NCI-H510A treated with DMSO at 0.1 percent for 48 hours (cell line): ENCODE measurements around the gene DVL1.

Source experiments
- DNase-seq: peaks from one replicate; lab custom pipeline; 2025; lab: John Stamatoyannopoulos, UW

The DVL1 gene

DNA sequence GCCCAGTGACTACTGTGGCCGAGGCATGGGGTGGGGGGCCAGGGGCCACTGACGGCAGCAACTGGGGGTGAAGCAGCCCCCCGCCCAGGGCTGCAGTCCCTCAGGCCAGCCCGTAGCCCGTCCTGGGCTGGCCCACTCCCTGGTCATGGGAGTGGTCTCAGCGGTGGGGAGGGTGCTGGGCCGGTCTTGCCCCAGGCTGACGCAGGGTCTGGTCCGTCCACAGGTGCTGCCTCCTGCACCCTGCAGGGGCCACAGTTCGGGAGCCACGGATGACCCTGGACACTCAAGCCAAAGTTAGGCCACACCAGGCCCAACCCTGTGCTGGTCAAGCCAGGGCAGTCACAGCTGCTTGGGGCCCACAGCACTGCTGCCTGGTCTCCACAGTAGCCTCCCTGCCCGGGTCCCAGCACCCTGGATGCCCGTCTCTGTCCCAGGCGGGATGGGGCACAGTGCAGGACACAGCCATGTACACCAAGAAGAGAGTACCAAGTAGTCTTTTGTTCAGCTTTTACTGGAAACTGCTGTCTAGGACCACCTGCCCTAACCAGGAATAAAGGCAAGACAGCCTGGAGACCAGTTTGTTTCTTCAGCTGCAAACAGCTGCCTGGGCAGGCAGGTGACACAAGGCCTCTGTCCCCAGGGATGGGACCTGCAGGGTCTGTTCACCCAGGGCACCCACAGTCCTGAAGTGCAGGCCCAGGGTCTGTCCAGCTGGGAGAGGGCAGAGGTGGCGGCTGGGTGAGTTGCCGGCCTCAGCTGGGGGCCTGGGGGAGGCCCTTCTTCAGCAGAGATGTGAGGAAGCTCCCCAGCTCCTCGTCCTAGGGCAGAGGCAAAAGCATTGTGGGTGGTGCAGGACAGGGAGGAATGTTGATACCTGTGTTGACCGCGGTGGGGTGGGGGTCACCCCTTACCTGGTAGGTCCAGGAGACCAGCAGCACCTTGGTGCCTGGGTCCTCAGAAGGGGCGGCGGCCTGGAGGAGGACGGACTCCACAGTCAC is 37.8 kb downstream of the DVL1 start:
- DNase-seq = no peak

DNA sequence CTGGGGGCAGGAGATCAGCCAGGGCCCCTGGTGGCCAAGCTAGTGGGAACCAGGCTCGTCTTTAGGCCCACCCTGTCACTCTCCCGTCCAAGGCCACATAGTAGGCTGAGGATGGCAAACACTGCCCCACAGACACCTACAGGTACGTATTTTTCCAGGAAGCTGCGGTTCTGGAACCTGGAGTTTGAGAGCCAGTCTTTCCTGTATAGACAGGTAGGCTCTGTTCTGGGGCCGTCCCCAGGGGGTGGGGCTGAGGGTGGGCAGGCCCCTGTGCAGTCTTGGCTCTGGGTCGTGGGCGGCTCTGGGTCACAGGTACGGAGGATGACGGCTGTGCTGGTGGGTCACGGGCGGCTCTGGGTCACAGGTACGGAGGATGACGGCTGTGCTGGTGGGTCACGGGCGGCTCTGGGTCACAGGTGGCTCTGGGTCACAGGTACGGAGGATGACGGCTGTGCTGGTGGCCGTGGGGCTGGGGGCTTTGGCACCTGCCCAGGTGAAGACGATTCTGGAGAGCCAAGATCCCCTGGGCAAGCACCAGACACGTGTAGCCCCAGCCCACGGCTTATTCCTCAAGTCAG is 38.7 kb downstream of the DVL1 start:
- no peak for DNase-seq

GRCh38 chr1:1310109-1310385 is 39.2 kb downstream of the DVL1 start:
- no peak for DNase-seq

GRCh38 chr1:1309251-1310108 is 39.7 kb downstream of the DVL1 start:
- DNase-seq = peak; percentile 65

- DNase-seq = no peak
Measured at GRCh38 chr1:1308756-1309250, 40.4 kb downstream of the DVL1 start.

GRCh38 chr1:1307923-1308755 is 41.1 kb downstream of the DVL1 start, which contains the start of the genes ACAP3 and PUSL1:
TSS of gene ACAP3 (minus strand) at chr1:1307930. CDS start at chr1:1307815, 115 bp downstream.
TSS of gene PUSL1 (plus strand) at chr1:1308597. CDS start at chr1:1308644, 47 bp downstream.
- DNase-seq = peak; percentile 99

DNA sequence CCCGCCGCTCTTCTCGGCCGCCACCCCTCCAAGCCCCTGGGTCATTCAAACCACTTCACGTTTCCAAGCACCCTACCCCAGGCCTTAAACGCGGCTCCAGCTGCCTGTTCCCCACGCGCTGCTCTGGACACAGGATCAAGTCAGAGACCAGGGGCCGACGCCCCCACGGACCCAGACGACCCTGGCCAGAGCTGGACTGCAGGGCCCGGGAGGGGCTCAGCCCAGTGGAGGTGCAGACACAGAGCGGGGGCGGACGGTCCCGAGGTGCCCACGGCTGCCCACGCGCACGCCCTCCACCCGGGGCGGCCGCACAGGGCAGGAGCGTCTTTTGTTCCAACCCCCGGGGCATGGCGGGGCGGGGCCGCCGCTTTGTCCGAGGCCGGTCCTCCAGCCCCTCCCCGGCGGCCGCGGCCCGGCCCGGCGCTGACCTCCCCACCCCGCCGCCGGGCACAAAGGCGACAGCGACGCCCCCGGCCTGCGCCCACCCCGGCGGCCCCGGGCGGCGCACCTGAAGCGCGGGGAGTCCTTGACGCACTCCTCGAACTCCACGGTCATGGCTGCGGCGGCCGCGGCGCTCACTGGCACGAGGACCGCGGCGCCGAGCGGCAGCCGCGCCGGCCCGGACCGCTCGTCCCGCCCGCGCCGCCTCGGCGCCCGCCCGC is 41.8 kb downstream of the DVL1 start:
- no peak for DNase-seq

- DNase-seq = no peak
Measured at GRCh38 chr1:1306661-1307260, 42.5 kb downstream of the DVL1 start.

GRCh38 chr1:1306070-1306660 is 43.1 kb downstream of the DVL1 start:
- no peak for DNase-seq

- DNase-seq = peak; percentile 89
Measured at GRCh38 chr1:1305300-1306069, 43.7 kb downstream of the DVL1 start.

DNA sequence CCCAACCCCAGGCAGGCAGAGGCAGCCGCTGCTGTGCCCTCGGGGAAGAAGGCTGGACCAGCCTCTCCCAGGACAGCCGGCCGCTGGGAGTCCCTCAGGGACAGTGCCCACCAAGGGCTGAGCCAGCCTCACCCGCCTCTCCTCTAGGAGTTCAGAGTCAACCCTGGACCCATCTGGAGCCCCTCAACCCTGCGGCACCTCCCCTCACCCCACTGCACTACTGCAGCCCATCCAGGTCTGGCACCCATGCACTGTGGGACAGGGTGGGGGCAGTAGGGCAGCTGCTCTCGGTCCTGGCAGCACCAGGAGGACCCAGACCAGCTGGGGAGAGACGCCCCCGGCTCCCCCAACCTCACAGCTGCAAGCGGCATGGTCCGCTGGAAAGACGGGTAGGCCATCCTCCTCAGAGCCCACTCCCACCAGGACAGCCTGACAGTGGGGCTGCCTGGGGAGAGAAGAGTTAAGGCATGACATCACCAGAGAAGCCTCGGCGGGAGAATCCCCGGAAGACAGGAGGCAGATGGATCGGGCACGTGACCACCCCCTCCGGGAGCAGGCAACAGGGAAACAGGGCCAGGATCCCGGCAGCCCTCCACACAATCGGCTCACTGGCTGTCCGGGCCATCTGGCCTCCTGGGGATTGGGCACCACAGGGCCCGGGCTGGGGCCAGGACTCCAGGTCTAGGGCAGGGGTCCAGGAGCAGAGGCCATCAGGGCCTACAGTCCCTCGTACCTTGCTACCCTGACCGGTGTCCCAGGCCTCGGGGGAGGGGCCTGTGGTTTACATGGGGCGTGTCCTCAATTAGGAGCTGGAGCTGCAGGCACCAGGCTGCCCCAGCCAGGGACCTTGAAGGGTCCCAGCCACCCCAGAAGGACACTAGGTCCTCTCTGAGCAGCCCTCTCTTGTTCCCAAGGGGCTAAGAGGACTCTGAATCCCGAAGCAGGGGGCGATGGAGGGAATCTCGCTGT is 44.6 kb downstream of the DVL1 start:
- peak; percentile 98 for DNase-seq

GRCh38 chr1:1303736-1304135 is 45.5 kb downstream of the DVL1 start:
- DNase-seq = no peak

DNA sequence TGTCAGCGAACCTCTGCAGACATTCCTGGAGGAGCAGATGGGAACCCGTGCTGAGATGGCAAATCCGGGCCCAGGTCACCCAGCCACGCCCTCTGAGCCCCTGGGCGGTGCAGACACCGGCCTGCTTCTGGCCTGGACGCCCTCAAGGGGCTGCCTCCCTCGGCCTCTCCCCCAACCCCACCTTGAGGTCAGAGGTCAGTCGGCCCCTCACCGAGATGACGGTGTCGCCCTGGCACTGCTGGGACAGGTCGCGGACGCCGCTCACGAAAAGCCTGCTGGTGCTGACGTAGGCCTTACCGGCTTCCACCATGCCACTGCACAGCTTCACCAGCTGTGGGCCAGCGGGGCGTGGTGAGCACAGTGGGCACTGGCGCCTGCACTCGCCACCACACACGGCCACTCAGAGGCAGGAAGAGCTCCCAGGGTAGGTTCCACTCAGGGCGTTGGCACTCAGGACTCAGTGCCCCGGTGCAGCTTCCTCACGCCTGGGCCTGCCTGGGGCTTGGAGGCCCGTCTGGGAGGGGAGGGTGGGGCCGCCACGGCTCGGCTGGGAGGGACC is 46.2 kb downstream of the DVL1 start:
- DNase-seq = no peak

- no peak for DNase-seq
Measured at GRCh38 chr1:1302006-1302430, 47.2 kb downstream of the DVL1 start.

GRCh38 chr1:1300352-1300739 is 48.9 kb downstream of the DVL1 start:
- DNase-seq = no peak

DNA sequence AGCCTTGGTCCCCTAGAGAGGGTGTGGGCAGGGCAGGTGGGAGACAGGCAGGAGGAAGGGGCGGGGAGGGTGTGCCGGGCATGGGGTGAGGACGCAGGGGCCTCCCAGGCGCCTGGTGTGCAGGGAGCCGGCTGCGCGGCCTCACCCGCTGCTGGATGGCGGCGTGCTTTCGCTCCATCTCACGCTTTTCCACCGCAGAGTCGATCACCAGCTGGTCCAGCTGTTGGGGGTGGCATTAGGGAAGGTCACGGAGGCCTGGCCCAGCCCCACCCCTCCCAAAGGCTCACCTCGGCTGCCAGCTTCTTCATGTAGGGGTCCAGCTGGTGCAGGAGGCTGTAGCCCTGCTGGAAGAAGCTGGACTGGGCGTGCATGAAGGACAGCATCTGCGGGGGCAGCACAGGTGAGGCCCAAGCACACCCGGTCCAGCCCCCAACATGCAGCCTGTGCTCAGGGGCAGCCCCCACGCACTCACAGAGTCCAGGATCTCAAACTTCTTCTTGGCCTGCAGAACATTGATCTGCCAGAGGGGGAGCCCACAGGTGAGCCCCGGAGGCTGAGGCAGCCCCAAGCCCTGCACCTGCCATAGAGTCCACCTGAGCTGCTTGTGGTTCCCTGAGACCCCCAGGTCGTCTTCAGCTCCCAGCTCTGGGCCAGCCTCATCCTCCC is 49.4 kb downstream of the DVL1 start:
- DNase-seq = peak; percentile 62
